GM21619 (cell line): ENCODE measurements around the gene SCT.

Experiments used
- ATAC-seq: cut with Tn5 transposase; IDR thresholded peaks from one replicate; pipeline ENCODE4 v1.9.1; 2021; ENCODE audit not compliant: unreplicated experiment

Gene SCT

GRCh38 chr11:623349-623869, 3.6 kb downstream of the SCT start:
- ATAC-seq = no peak

DNA sequence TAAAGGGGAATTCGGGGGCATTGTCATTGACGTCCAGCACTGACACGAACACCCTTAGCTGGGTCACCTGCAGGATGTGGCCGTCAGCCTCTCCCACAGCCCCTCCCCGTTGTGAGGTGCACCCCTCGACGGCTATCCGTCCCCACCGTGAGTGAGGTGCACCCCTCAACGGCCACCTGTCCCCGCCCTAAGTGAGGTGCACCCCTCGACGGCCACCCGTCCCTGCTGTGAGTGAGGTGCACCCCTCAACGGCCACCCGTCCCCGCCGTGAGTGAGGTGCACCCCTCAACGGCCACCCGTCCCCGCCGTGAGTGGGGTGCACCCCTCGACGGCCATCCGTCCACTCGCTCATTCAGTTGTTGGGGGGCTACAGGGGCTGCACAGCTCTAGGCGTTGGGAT, 5.1 kb downstream of the SCT start:
- no peak for ATAC-seq

DNA sequence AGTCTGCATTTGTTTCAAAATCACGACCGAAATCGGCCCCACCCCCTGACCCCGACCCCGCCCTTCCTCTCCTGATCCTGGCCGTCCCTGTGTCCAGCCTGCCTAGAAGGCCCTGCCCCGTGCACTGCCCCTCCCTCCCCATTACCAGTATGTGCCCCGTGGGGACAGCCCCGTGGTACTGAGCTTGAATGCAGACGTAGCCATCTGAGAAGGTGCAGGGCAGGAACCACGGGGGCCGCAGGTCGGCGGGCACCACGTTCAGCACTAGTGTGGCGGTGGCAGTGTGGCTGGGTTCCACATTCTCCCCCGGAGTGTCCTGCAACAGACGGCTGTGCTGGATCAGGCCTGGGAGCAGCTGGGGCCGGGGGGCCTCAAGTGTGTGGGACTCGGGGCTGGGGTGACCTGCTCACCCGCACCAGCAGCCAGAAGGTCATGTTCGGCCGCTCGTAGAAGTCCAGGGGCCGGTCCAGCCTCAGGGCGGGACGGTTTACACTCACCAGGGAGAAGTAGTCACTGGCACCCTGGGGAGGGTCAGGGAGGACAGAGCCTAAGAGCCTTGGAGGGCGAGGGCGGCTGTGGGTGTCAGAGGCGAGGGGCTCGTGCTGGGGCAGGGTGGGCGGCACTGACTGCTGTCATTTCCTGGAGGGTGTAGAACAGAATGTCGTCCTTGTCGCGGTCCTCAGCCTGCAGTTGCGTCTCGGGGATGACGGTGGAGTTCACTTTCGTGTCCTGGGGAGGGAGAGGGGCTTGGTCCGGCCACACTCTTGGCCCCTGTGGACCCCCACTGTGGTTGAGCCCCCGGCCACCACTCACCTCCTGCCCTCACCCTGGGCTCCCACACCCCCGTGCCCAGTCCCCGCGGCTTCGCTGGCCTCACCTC, 5.8 kb downstream of the SCT start:
- ATAC-seq = no peak

DNA sequence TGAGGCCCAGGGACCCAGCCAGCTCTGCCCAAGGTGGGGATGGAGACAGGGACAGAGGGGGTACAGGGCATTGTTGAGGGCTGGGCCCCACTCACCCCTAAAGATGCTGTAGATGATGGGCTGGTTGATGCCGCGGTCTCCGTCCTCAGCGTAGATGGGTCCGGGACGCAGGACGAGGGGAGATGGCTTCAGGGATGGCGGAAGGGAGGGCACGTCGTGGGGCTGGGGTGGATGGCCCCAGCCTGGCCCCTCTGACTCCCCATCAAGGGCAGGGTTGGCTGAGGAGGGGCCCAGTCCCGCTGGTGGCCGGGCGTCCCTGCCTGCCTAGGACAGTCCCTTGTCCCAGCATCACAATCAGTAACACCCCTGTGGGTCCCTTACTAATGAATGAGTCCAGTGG, 6.8 kb downstream of the SCT start:
- no peak for ATAC-seq

GRCh38 chr11:619628-620050, 7.3 kb downstream of the SCT start:
- no peak for ATAC-seq

- no peak for ATAC-seq
Measured at GRCh38 chr11:618856-619627, 7.9 kb downstream of the SCT start.

- ATAC-seq = no peak
Measured at GRCh38 chr11:617912-618682, 8.9 kb downstream of the SCT start.

DNA sequence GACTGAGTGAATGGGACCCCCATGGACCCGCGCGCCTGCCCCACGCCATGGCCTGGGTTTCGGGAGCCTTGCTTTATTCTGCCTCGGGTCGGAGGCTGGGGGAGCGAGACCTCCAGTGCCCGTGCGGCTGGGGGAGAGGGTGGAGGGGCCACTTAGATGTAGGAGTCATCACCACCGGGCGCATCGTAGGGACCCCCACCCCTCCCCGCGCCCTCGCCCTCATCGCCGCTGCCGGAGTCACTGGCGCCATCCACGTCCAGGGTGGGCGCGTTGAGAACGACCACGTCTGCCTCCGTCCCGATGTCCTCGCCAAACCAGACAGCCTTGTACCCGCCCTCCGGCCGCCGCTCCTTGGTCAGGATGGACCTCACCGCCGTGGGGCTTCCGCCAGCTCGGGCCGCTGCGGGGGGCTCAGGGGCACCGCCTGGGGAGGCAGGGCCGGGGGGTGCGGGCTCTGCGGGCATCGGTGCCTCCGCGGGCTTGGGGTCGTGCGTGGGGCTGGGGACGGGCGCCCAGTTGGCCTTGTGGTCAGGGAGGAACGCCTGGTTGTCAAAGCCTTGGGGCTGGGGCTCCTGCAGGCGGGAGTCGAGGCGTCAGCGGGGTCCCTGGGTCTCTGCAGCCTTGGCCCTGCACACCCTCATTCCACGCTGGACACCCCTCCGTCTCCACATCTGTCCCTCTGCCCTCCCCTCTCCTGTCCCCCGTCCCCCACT, 9.6 kb downstream of the SCT start:
- no peak for ATAC-seq

DNA sequence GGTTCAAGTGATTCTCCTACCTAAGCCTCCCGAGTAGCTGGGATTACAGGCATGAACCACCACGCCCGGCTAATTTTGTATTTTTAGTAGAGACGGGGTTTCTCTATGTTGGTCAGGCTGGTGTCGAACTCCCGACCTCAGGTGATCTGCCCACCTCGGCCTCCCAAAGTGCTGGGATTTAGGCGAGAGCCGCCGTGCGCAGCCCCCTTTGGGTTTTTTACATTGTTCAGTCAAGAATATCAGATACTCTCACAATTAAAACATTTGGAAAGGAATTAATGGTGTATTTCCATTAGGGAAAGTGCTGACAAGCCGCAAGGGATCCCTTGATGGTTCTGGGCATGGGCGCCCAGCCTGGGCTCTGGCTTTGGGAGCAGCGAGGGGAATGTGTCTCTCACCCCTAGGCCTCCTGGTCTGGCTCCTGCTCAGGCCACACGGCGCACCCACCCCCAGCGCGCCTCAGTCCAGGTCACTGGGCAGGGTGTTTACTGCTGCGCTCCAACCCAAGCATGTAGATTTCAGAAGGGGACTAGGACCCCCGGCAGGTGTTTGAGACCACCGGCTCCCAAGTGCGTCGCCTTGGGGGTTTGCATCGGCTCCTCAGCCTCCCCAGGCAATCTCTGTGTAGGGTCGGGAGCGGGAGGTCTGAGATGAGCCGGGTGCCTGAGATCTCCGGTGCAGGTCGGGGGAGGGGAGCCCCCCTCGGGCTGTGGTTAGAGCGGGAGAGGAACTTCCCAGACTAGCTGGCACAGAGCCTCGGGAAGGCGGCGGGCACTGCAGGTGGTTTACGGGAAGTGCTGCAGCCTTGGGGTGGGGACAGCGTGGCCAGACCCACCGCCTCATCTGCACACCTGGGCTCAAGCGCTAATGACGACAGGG, 10.4 kb downstream of the SCT start:
- ATAC-seq = no peak

DNA sequence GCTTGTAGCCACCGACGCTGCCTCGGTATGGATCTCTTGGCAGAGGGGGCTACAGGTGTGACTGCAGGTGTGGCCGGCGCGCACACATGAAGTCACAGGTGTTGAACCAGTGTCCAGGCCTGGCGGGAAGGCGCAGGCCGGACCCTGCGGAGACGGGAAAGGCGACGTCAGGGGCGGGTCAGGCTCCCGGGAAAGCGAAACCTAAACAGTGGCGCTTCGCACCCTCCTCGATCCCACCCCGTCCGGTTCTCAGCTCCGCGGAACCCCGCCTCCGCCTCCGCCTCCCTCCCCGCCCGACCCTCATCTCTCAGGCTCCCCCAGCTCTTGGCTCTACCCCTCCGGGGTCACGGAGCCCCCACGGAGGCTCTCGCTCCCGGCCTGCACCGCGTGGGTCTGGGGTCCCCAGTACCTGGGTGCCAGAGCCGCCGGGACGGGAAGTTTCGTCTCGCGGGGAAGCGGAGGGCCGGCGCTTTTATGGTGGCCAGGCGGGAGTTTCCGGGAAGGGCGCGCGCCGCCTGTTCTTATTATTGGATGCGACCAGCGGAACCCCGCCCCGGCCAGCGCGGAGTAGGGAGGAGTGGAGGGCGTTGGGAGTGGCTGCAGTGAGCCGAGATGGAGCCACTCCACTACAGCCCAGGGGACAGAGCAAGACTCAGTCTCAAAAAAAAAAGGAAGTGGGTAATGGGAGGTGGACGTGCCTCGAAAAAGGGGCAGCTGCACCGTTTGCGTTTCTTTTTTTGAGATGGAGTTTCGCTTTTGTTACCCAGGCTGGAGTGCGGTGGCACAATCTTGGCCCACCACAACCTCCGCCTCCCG, 11.3 kb downstream of the SCT start, which contains the start of gene IRF7:
IRF7 (minus strand) TSS at position 447 of the 816 bp plus-strand sequence. CDS start 586 bp downstream, outside the sequence.
- peak; percentile 79 for ATAC-seq

- ATAC-seq = no peak
Measured at GRCh38 chr11:614623-615503, 12.1 kb downstream of the SCT start.

- ATAC-seq = no peak
Measured at GRCh38 chr11:614021-614622, 12.9 kb downstream of the SCT start.

DNA sequence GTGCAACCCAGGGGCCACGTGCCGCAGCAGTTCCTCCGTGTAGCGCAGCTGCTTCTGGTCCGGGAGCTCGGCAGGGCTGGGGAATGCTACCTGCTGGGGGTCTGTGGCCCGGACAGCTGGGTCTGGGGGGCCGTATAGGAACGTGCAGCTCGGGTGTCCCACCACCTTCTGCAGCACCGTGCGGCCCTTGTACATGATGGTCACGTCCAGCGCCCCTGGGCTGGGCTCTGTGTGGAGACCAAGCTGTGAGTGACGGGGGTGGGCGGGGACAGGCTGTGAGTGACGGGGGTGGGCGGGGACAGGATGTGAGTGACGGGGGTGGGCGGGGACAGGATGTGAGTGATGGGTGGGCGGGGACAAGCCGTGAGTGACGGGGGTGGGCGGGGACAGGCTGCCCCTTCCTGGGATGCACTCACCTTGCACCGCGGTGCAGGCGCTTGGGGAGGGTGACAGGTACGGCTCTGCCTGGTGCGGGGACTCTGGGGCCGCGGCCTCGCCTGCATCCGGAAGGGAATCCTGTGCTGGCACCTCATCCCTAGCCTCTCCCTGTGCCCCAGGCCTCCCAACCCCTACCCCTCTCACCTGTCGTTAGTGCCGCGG, 13.5 kb downstream of the SCT start:
- no peak for ATAC-seq

- no peak for ATAC-seq
Measured at GRCh38 chr11:612961-613300, 14.1 kb downstream of the SCT start.

DNA sequence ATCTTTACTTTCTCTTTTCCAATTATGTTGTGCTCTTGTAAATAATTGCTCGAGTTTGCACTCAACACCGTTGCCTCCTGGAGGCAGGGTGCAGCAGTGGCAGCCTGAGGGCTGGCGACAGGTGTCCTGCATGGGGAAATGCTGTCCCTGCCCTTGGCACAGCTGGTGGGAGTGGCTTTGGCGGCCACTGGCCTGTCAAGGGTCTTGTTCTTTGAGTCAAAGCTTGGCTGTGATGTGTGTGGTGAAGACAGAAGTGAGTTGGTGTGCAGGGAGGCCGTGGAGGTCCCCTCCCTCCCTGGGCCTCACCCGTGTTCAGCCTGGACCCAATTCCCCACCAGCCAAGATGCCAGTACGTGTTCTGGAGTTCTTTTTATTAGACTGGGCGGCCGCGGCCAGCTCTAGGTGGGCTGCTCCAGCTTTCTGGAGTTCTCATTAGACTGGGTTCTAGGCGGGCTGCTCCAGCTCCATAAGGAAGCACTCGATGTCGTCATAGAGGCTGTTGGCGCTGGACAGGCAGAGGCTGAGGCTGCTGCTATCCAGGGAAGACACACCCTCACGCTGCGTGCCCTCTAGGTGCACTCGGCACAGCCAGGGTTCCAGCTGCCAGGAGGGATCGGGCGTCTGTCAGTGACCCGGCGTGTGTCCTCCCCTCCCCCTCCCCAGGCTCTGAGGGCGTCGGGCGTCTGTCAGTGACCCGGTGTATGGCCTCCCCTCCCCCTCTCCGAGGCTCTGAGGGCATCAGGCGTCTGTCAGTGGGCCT, 14.6 kb downstream of the SCT start:
- no peak for ATAC-seq
